H1 (cell line): Measurements from ENCODE around the gene CENPA. TPM values are rescaled to one million over a fixed set of nuclear protein-coding genes. Genes with fewer than 3 reads are reported as not detected.

Source experiments
- CTCF ChIA-PET: fragments of 300-600 bp; sonication (Branson Sonifier 250); formaldehyde crosslinking; loops from one replicate; lab custom pipeline; 2021; ENCODE audit not compliant: partially characterized antibody; lab: Charles Lee
- POLR2A ChIA-PET: fragments of 300-600 bp; sonication (Branson Sonifier 250); formaldehyde crosslinking; loops from one replicate; lab custom pipeline; 2021; ENCODE audit warnings: inconsistent platforms; ENCODE audit not compliant: partially characterized antibody; lab: Charles Lee
- DNase-seq, 2 experiments: peaks; one replicate each; pipeline versions ENCODE4 v3.0.0 to v3.0.0-alpha.2; 2010 to 2022; ENCODE audit warnings: low spot score in 2 of 2, low read depth in 1 of 2, mixed read lengths in 1 of 2
- FAIRE-seq: peaks from 2 replicates; lab custom pipeline; 2011; peaks lifted over from hg19 to GRCh38; lab: Jason Lieb, UNC
- H2AFZ ChIP-seq: 2 replicates; pipeline ENCODE4 v1.8.1; 2012; ENCODE audit warnings: low read length, inconsistent platforms
- H2AK5ac ChIP-seq: 2 replicates; pipeline ENCODE4 v1.6.1; 2013; ENCODE audit warnings: low read depth, low read length
- H2BK120ac ChIP-seq: replicated peaks from 2 replicates; pipeline ENCODE3; 2013; ENCODE audit warnings: low read depth, low read length, inconsistent platforms
- H2BK12ac ChIP-seq: 2 replicates; pipeline ENCODE4 v1.6.1; 2013; ENCODE audit warnings: low read depth, low read length
- H2BK15ac ChIP-seq: 2 replicates; pipeline ENCODE4 v1.6.1; 2013; ENCODE audit warnings: low read length
- H2BK20ac ChIP-seq: 2 replicates; pipeline ENCODE4 v1.6.1; 2013; ENCODE audit warnings: low read length
- H2BK5ac ChIP-seq: 2 replicates; pipeline ENCODE4 v1.6.1; 2013; ENCODE audit warnings: low read depth, low read length
- H3K14ac ChIP-seq: 2 replicates; pipeline ENCODE4 v1.6.1; 2013; ENCODE audit warnings: inconsistent platforms; ENCODE audit not compliant: insufficient read length
- H3K18ac ChIP-seq: 2 replicates; pipeline ENCODE4 v1.6.1; 2013; ENCODE audit warnings: low read length; ENCODE audit errors: extremely low read depth
- H3K23ac ChIP-seq: 2 replicates; pipeline ENCODE4 v1.6.1; 2013; ENCODE audit warnings: inconsistent platforms; ENCODE audit not compliant: insufficient read length
- H3K23me2 ChIP-seq: 2 replicates; pipeline ENCODE4 v1.6.1; 2013; ENCODE audit warnings: low read depth, low read length
- H3K27ac ChIP-seq: 2 replicates; pipeline ENCODE4 v1.6.1; 2011; ENCODE audit warnings: low read depth, low read length, inconsistent platforms
- H3K27me3 ChIP-seq, 4 experiments: replicated peaks in 1 of 4; 1 replicate in 1 of 4; 2 replicates in 3 of 4; pipeline versions ENCODE4 v1.6.1 to v1.8.1; 2011 to 2013; ENCODE audit warnings: low read length in 3 of 4, mild to moderate bottlenecking in 3 of 4, inconsistent platforms in 2 of 4, mixed read lengths in 2 of 4, moderate library complexity in 1 of 4; ENCODE audit not compliant: control insufficient read depth in 3 of 4, insufficient read depth in 3 of 4; ENCODE audit errors: extremely low read depth in 1 of 4
- H3K36me3 ChIP-seq, 4 experiments: 2 replicates each; pipeline versions ENCODE4 v1.6.1 to v1.8.1; 2011 to 2013; ENCODE audit warnings: mild to moderate bottlenecking in 4 of 4, low read length in 3 of 4, moderate library complexity in 2 of 4, control low read depth in 1 of 4, inconsistent platforms in 1 of 4; ENCODE audit not compliant: insufficient read depth in 4 of 4, control insufficient read depth in 2 of 4
- H3K4ac ChIP-seq: replicated peaks from 2 replicates; pipeline ENCODE3; 2013; ENCODE audit warnings: low read length, low read depth, mixed read lengths, inconsistent platforms; ENCODE audit not compliant: insufficient read length
- H3K4me1 ChIP-seq, 4 experiments: replicated peaks in 1 of 4; 1 replicate in 1 of 4; 2 replicates in 3 of 4; pipeline versions ENCODE4 v1.6.1 to v1.8.1; 2011 to 2013; ENCODE audit warnings: low read length in 3 of 4, inconsistent platforms in 2 of 4, mixed read lengths in 1 of 4; ENCODE audit not compliant: insufficient read depth in 4 of 4, control insufficient read depth in 3 of 4
- H3K4me2 ChIP-seq, 2 experiments: 2 replicates each; pipeline versions ENCODE4 v1.6.1 to v1.8.1; 2011 to 2013; ENCODE audit warnings: low read depth in 2 of 2, low read length in 2 of 2, control low read depth in 1 of 2, inconsistent platforms in 1 of 2, mild to moderate bottlenecking in 1 of 2; ENCODE audit not compliant: insufficient read depth in 1 of 2
- H3K4me3 ChIP-seq, 4 experiments: fragments of 200-600, 300-600 bp in 1 of 4; sonication (generic), shearing (Covaris generic), sonication (Bioruptor Twin) in 1 of 4; 2 replicates each; pipeline versions ENCODE4 v1.5.1 to v1.8.1; 2011 to 2016; ENCODE audit warnings: low read length in 4 of 4, low read depth in 3 of 4, control low read depth in 2 of 4, inconsistent platforms in 2 of 4, mild to moderate bottlenecking in 2 of 4, mixed read lengths in 1 of 4, moderate library complexity in 1 of 4; ENCODE audit not compliant: insufficient read depth in 2 of 4; ENCODE audit errors: extremely low read depth in 1 of 4
- H3K56ac ChIP-seq: replicated peaks from 2 replicates; pipeline ENCODE3; 2013; ENCODE audit warnings: low read depth, mild to moderate bottlenecking, mixed read lengths, low read length, inconsistent platforms; ENCODE audit not compliant: insufficient read length
- H3K79me1 ChIP-seq: 2 replicates; pipeline ENCODE4 v1.6.1; 2013; ENCODE audit warnings: low read depth, low read length, control low read depth
- H3K79me2 ChIP-seq, 2 experiments: 2 replicates each; pipeline versions ENCODE4 v1.6.1 to v1.8.1; 2012 to 2013; ENCODE audit warnings: low read length in 2 of 2, mild to moderate bottlenecking in 2 of 2, inconsistent platforms in 1 of 2; ENCODE audit not compliant: insufficient read depth in 2 of 2, control insufficient read depth in 1 of 2
- H3K9ac ChIP-seq, 4 experiments: replicated peaks in 1 of 4; 1 replicate in 1 of 4; 2 replicates in 3 of 4; pipeline versions ENCODE4 v1.6.1 to v1.8.1; 2011 to 2013; ENCODE audit warnings: low read depth in 3 of 4, low read length in 3 of 4, control low read depth in 2 of 4, mild to moderate bottlenecking in 2 of 4, moderate library complexity in 2 of 4, inconsistent platforms in 1 of 4; ENCODE audit errors: extremely low read depth in 1 of 4
- H3K9me3 ChIP-seq, 2 experiments: 2 replicates each; pipeline versions ENCODE4 v1.6.1 to v1.8.1; 2012 to 2013; ENCODE audit warnings: mild to moderate bottlenecking in 2 of 2, moderate library complexity in 2 of 2, control low read depth in 1 of 2, inconsistent platforms in 1 of 2, low read depth in 1 of 2, low read length in 1 of 2, mixed read lengths in 1 of 2; ENCODE audit not compliant: insufficient read depth in 2 of 2
- H4K20me1 ChIP-seq, 2 experiments: replicated peaks in 1 of 2; 2 replicates each; pipeline versions ENCODE3 to v1.8.1; 2011 to 2013; ENCODE audit warnings: inconsistent platforms in 2 of 2, low read length in 2 of 2, mild to moderate bottlenecking in 1 of 2; ENCODE audit not compliant: insufficient read depth in 2 of 2, control insufficient read depth in 1 of 2
- H4K5ac ChIP-seq: 2 replicates; pipeline ENCODE4 v1.6.1; 2013; ENCODE audit warnings: low read length, low read depth, mixed read lengths, inconsistent platforms; ENCODE audit not compliant: insufficient read length
- H4K8ac ChIP-seq: 2 replicates; pipeline ENCODE4 v1.8.0; 2013; ENCODE audit warnings: mild to moderate bottlenecking, moderate library complexity, low read length, inconsistent platforms; ENCODE audit not compliant: insufficient read depth; ENCODE audit errors: extremely low read depth
- H4K91ac ChIP-seq: replicated peaks from 2 replicates; pipeline ENCODE3; 2013; ENCODE audit warnings: low read length, mixed read lengths, inconsistent platforms; ENCODE audit not compliant: insufficient read length
- BRCA1 ChIP-seq: IDR thresholded peaks from 2 replicates; pipeline ENCODE4 v1.6.1; 2012; ENCODE audit warnings: low read depth, low read length, improper control_type of control experiment
- HDAC2 ChIP-seq, 2 experiments: fragments of 300-600 bp in 1 of 2; sonication (generic) in 1 of 2; IDR thresholded peaks; 2 replicates each; pipeline ENCODE4 v1.6.1; 2011 to 2012; ENCODE audit warnings: low read depth in 2 of 2, low read length in 2 of 2, mild to moderate bottlenecking in 2 of 2, moderate library complexity in 2 of 2, borderline replicate concordance in 1 of 2, inconsistent platforms in 1 of 2
- RBBP5 ChIP-seq: IDR thresholded peaks from 2 replicates; pipeline ENCODE4 v1.7.1; 2012; ENCODE audit warnings: low read depth, mild to moderate bottlenecking, inconsistent platforms, low read length, moderate library complexity, borderline replicate concordance
- WGBS, 2 experiments: shearing (Covaris generic) in 1 of 2; methylation state at CpG; one replicate each; pipeline versions ENCODE4 v1.1.6 to v1.1.7; 2013 to 2015; ENCODE audit warnings: low lambda C conversion rate in 2 of 2, mixed read lengths in 2 of 2, inconsistent platforms in 1 of 2, low coverage in 1 of 2, missing lambda C conversion rate in 1 of 2; ENCODE audit not compliant: insufficient replicate concordance in 2 of 2, insufficient coverage in 1 of 2, insufficient read length in 1 of 2; ENCODE audit errors: extremely low coverage in 1 of 2, missing lambda C conversion rate in 1 of 2; 5-methylcytosine and 5-hydroxymethylcytosine counted together
- polyA plus RNA-seq, 7 experiments: library from polyadenylated mRNA; depleted of rRNA in 3 of 7; stranded (reverse) in 5 of 7; unstranded in 2 of 7; fragments of >200 nt in 5 of 7; fragments of 200-250 nt in 2 of 7; gene quantifications; 1 replicate in 5 of 7; 2 replicates in 1 of 7; 4 replicates in 1 of 7; pipeline versions ENCODE4 v1.2.1 to v1.2.3, GENCODE V29; 2011 to 2013; ENCODE audit warnings: missing spikeins in 2 of 7, mixed read lengths in 2 of 7
- total RNA-seq: library from RNA; stranded (reverse); fragmentation: NEBNext Ultra II Directional; extraction: Animal tissue kit (Norgen Biotek cat#: 25700); gene quantifications from 2 replicates; pipeline ENCODE4 v1.2.1, GENCODE V29; 2021

CENPA gene
- total and polyA plus RNA-seq, 2 of the 8 experiments (the other 6 are each of a cell fraction or from before 2014, with no cell fraction given) = 19.4 to 30.9 TPM

DNA sequence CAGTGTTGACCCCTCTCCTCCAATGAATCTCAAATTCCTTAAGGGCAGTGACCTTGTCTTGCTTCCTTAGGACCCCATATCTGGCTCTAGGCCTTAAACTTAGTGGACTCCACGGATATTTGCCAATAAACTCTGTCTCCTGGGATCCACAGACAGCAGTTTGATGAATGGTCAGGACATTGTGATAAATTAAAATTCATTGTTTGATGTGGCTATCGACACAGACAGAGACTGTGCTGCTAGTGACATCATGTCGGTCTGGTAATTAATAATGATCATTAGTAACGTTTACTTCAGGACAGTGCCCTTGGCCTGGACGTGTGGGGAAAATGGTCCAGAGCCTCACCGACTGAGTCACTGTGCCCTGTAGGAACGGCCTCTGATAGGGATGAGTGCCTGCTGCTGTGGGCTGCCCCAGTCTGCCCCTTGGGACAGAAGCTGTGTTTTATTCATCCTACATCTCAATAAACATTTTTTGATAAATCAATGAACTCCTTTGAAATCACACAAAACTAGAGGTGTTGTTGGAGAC is 27.0 kb upstream of the CENPA start:
- H2BK120ac ChIP-seq = peak overlapping the region; percentile 36
- no peaks in the 10 kb centered on the region for H3K79me1 ChIP-seq
- H3K56ac ChIP-seq = no peak overlapping the region
- no peak overlapping the region for H4K8ac ChIP-seq
- H3K36me3 ChIP-seq = no peaks in the 10 kb centered on the region
- no peaks in the 10 kb centered on the region for H3K23me2 ChIP-seq
- peak overlapping the region; percentile 80 for H3K4ac ChIP-seq
- H3K23ac ChIP-seq = no peak overlapping the region
- TF ChIP-seq HDAC2 (IDR thresholded peaks at IDR 0.05; ENCODE audit: borderline replicate concordance in 1 of 2, low read depth in 2 of 2, low read length in 2 of 2) (no peak), BRCA1 (no peak), RBBP5 (no peak)
- H3K4me2 ChIP-seq = peak overlapping the region in 1 of 2 experiments; percentile 29; a peak in 1 of 4 replicates
- no peak for FAIRE-seq
- peak overlapping the region; percentile 68; the same call in 1 of the 2 replicates for H2BK15ac ChIP-seq
- peaks cover 0 to 3% (median 0%) of the 10 kb centered on the region in 4 experiments; a peak in 3 of 7 replicates for H3K27me3 ChIP-seq
- no peak overlapping the region for H3K14ac ChIP-seq
- no peak overlapping the region for H4K5ac ChIP-seq
- H2AK5ac ChIP-seq = peak overlapping the region; percentile 95; the same call in 1 of the 2 replicates
- H3K18ac ChIP-seq = peak overlapping the region; percentile 76; the same call in 1 of the 2 replicates
- H2BK20ac ChIP-seq = peak overlapping the region; percentile 1; the same call in 1 of the 2 replicates
- H4K91ac ChIP-seq = peak overlapping the region; percentile 92
- ChIA-PET CTCF (no interaction called here), POLR2A (interaction anchor here (1.7 kb wide), 1 partner anchor 10 kb away, joined by 5 read pairs; no protein-coding TSS in a partner anchor)
- 84% methylated on average over 7 of the region's 7 CpGs; no CpG with 5 or more reads in 1 of the 2 experiments for WGBS, 2 experiments
- no peak overlapping the region; a peak in 1 of 7 replicates for H3K9ac ChIP-seq
- H2AFZ ChIP-seq = no peak overlapping the region
- peak overlapping the region; percentile 99 for H2BK5ac ChIP-seq
- no peaks in the 10 kb centered on the region for H3K79me2 ChIP-seq
- DNase-seq = no peak
- peak overlapping the region; percentile 75; the same call in 1 of the 2 replicates for H3K27ac ChIP-seq
- no peaks in the 10 kb centered on the region for H3K9me3 ChIP-seq
- H4K20me1 ChIP-seq = no peaks in the 10 kb centered on the region
- H3K4me1 ChIP-seq = peaks cover 9 to 19% (median 10%) of the 10 kb centered on the region in 4 experiments
- H2BK12ac ChIP-seq = peak overlapping the region; percentile 100
- no peak overlapping the region for H3K4me3 ChIP-seq
